GM19452 (cell line): Measurements from ENCODE around the gene HPD.
A peak's percentile ranks its signal among the peaks of the same experiment; 100 is the strongest.
"Not testable (repeated sequence)": the region's sequence is repeated elsewhere in the genome, so short reads cannot be mapped to it uniquely, and the experiment has no call there.

Experiments
- ATAC-seq: cut with Tn5 transposase; IDR thresholded peaks from one replicate; pipeline ENCODE4 v1.9.1; 2021; ENCODE audit not compliant: unreplicated experiment

The HPD gene

GRCh38 chr12:121866331-121866730 lies 7.7 kb upstream of the HPD start:
- no peak for ATAC-seq

- ATAC-seq, result no peak
These were observed 3.1 kb upstream of the HPD start for GRCh38 chr12:121861636-121862254.

- ATAC-seq, result not testable (repeated sequence)
These were observed 2.0 kb upstream of the HPD start for GRCh38 chr12:121860699-121861098.

GRCh38 chr12:121860257-121860656 lies 1.6 kb upstream of the HPD start:
- no peak for ATAC-seq

GRCh38 chr12:121858318-121858661 lies 369 bp downstream of the HPD start:
- ATAC-seq, result no peak

- no peak for ATAC-seq
These were observed 1.1 kb downstream of the HPD start for GRCh38 chr12:121857322-121858246.

GRCh38 chr12:121852392-121852791 lies 6.3 kb downstream of the HPD start:
- ATAC-seq, result not testable (repeated sequence)

- ATAC-seq, result no peak
These were observed 9.0 kb downstream of the HPD start for GRCh38 chr12:121849665-121850064.

GRCh38 chr12:121849211-121849610 lies 9.4 kb downstream of the HPD start:
- ATAC-seq, result no peak

- ATAC-seq, result no peak
These were observed 13.0 kb downstream of the HPD start for GRCh38 chr12:121845701-121846100.

GRCh38 chr12:121843236-121843982 lies 15.2 kb downstream of the HPD start:
- no peak for ATAC-seq

- ATAC-seq, result no peak
These were observed 18.5 kb downstream of the HPD start for GRCh38 chr12:121839993-121840761.

GRCh38 chr12:121839106-121839992 lies 19.3 kb downstream of the HPD start:
- peak; percentile 96 for ATAC-seq

GRCh38 chr12:121838126-121838525 lies 20.5 kb downstream of the HPD start:
- no peak for ATAC-seq

GRCh38 chr12:121837680-121838079 lies 21.0 kb downstream of the HPD start:
- no peak for ATAC-seq

GRCh38 chr12:121831571-121832245 lies 27.0 kb downstream of the HPD start:
- no peak for ATAC-seq

- no peak for ATAC-seq
These were observed 27.9 kb downstream of the HPD start for GRCh38 chr12:121830588-121831265.

GRCh38 chr12:121830134-121830533 lies 28.5 kb downstream of the HPD start:
- no peak for ATAC-seq
